ENCODE data around the gene ST8SIA1.

DNA sequence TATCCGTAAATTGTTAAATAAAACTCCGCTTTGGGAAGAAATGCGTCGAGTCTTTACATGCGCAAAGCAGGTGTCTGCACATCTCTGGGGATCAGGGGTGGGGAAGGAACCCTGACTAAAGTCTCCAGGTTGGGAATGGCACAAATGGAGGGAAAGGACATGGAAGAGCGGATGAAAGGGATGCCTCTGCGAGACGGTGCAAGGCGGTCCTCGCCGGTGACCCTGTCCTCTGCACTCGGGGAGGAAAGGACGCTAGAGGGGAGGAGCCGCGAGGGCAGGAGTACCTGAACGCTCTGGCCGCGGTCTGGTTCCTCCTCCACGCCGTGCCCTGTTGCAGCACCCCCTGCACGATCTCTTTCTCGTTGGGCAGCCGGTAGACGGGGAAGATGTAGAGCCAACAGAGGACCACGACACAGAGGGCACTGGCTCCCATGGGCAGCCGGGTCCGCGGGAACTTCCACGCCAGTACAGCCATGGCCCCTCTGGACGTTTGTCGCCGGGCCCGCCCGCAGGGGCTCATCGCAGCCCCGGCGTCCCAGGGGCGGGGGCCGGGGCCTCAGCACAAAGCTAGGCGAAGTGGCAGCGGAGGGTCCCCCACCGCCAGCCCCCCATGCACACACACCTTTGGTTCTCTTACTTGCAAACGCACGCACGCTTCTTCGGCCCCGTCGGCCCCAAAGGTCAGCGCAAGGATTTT lies 646 bp downstream of the ST8SIA1 start:
- TF ChIP-seq, protein P1, sequence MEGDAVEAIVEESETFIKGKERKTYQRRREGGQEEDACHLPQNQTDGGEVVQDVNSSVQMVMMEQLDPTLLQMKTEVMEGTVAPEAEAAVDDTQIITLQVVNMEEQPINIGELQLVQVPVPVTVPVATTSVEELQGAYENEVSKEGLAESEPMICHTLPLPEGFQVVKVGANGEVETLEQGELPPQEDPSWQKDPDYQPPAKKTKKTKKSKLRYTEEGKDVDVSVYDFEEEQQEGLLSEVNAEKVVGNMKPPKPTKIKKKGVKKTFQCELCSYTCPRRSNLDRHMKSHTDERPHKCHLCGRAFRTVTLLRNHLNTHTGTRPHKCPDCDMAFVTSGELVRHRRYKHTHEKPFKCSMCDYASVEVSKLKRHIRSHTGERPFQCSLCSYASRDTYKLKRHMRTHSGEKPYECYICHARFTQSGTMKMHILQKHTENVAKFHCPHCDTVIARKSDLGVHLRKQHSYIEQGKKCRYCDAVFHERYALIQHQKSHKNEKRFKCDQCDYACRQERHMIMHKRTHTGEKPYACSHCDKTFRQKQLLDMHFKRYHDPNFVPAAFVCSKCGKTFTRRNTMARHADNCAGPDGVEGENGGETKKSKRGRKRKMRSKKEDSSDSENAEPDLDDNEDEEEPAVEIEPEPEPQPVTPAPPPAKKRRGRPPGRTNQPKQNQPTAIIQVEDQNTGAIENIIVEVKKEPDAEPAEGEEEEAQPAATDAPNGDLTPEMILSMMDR (IDR thresholded peaks at IDR 0.05) = no peak
- TF ChIP-seq POLR2AphosphoS5 (IDR thresholded peaks at IDR 0.05) (no peak), POLR2A (IDR thresholded peaks at IDR 0.05) (no peak), EP300 (IDR thresholded peaks at IDR 0.05) (no peak)

All from suprapubic skin (tissue), 4 donors.